Gastrocnemius medialis (tissue), 4 donors: Measurements from ENCODE around the gene CEP290. TPM values are rescaled to one million over a fixed set of nuclear protein-coding genes. Genes with fewer than 3 reads are reported as not detected.

Experiments
- ATAC-seq, 2 donors: fragments of 150-250 bp; one replicate each; pipeline ENCODE4 v1.9.1; 2016
- DNase-seq, 2 donors: peaks; one replicate each; pipeline ENCODE4 v3.0.0-alpha.2; 2019
- H3K27ac ChIP-seq, 4 donors: fragments of 200-600 bp; sonication (generic); 1 replicate in 1 of 4; 2 replicates in 3 of 4; pipeline ENCODE4 v1.5.1; 2016 to 2018; ENCODE audit warnings: mild to moderate bottlenecking in 2 of 4, moderate library complexity in 1 of 4
- H3K27me3 ChIP-seq, 3 donors: fragments of 200-600 bp; sonication (generic) in 2 of 3; 1 replicate in 1 of 3; 2 replicates in 2 of 3; pipeline versions ENCODE4 v1.5.1 to v1.6.0; 2016 to 2019; ENCODE audit warnings: mild to moderate bottlenecking in 1 of 3, moderate library complexity in 1 of 3
- H3K36me3 ChIP-seq, 2 donors: fragments of 200-600 bp; sonication (generic) in 1 of 2; one replicate each; pipeline ENCODE4 v1.5.1; 2017 to 2018
- H3K4me1 ChIP-seq, 2 donors: fragments of 200-600 bp; sonication (generic) in 1 of 2; one replicate each; pipeline ENCODE4 v1.5.1; 2016 to 2017; ENCODE audit warnings: mild to moderate bottlenecking in 2 of 2
- H3K4me3 ChIP-seq, 4 donors: fragments of 200-600 bp; sonication (generic) in 3 of 4; 1 replicate in 1 of 4; 2 replicates in 3 of 4; pipeline ENCODE4 v1.5.1; 2016 to 2019; ENCODE audit warnings: mild to moderate bottlenecking in 2 of 4
- H3K9me3 ChIP-seq, 3 donors: fragments of 200-600 bp; sonication (generic) in 2 of 3; 1 replicate in 1 of 3; 2 replicates in 2 of 3; pipeline ENCODE4 v1.5.1; 2016 to 2019
- CTCF ChIP-seq, 5 experiments: fragments of 450-650 bp in 3 of 5; fragments of 200-600 bp in 2 of 5; sonication (generic) in 2 of 5; IDR thresholded peaks in 4 of 5; conservative IDR thresholded peaks in 1 of 5; 1 replicate in 4 of 5; 2 replicates in 1 of 5; pipeline ENCODE4 v1.5.1; 2016 to 2019; ENCODE audit warnings: antibody characterized with exemption in 5 of 5, mild to moderate bottlenecking in 3 of 5, moderate library complexity in 3 of 5
- POLR2A ChIP-seq, 2 donors: fragments of 450-650 bp; IDR thresholded peaks; one replicate each; pipeline ENCODE4 v1.6.1; 2017; ENCODE audit warnings: antibody characterized with exemption in 2 of 2, mild to moderate bottlenecking in 2 of 2, moderate library complexity in 2 of 2
- in situ Hi-C, 4 donors: fragments of 200-750 bp; cut with MboI; loops; one replicate each; pipeline versions ENCODE4 v1.15.0 to v1.8.0; 2017; ENCODE audit warnings: low sequenced_read_pairs in 4 of 4
- intact Hi-C: fragments of 100-400 bp; cut with DNase I; formaldehyde crosslinking; loops from one replicate; pipeline ENCODE4 v1.15.1; 2023; ENCODE audit warnings: low total_unique reads
- total RNA-seq, 4 donors: library from RNA; depleted of rRNA; stranded (reverse); fragments of >200 nt; gene quantifications; one replicate each; pipeline versions ENCODE4 v1.1.0 to v1.2.3, GENCODE V29; 2016

Gene CEP290
- total RNA-seq, 4 donors from 2014 or later: 2.5 to 9.4 (median 5.0) TPM

GRCh38 chr12:88179436-88180014, 37.6 kb upstream of the CEP290 start:
- Histone ChIP-seq H3K36me3 (peaks cover 0 to 58% of the 10 kb centered on the region in 2 donors), H3K4me1 (no peaks in the 10 kb centered on the region), H3K4me3 (no peak overlapping the region), H3K27ac (no peak overlapping the region), H3K9me3 (no peaks in the 10 kb centered on the region), H3K27me3 (no peaks in the 10 kb centered on the region)
- DNase-seq (no peak), ATAC-seq (no peak)
- in situ Hi-C loops: no loop called here
- TF ChIP-seq POLR2A (IDR thresholded peaks at IDR 0.05): no peak
- no peak for TF ChIP-seq CTCF (IDR thresholded peaks at IDR 0.05 in 4 of 5, conservative IDR thresholded peaks at IDR 0.05 in 1 of 5)
- intact Hi-C loops: no loop called here

- Histone ChIP-seq H3K9me3 (no peaks in the 10 kb centered on the region), H3K27ac (no peak overlapping the region), H3K4me1 (no peaks in the 10 kb centered on the region), H3K4me3 (no peak overlapping the region), H3K27me3 (no peaks in the 10 kb centered on the region), H3K36me3 (peaks cover 0 to 53% of the 10 kb centered on the region in 2 donors)
- no peak for ATAC-seq
- no peak for DNase-seq
- TF ChIP-seq POLR2A (IDR thresholded peaks at IDR 0.05): no peak
- no peak for TF ChIP-seq CTCF (IDR thresholded peaks at IDR 0.05 in 4 of 5, conservative IDR thresholded peaks at IDR 0.05 in 1 of 5)
- in situ Hi-C loops (no loop called here), intact Hi-C loops (no loop called here)
Measured at GRCh38 chr12:88175544-88175943, 33.7 kb upstream of the CEP290 start.

GRCh38 chr12:88172844-88173407, 31.0 kb upstream of the CEP290 start:
- H3K27ac ChIP-seq: no peak overlapping the region
- no peaks in the 10 kb centered on the region for H3K4me1 ChIP-seq
- in situ Hi-C loops (loop anchor here in 1 of 4 donors (25.0 kb wide), 1 partner anchor 814 kb away; no protein-coding TSS in a partner anchor), intact Hi-C loops (no loop called here)
- TF ChIP-seq CTCF (IDR thresholded peaks at IDR 0.05 in 4 of 5, conservative IDR thresholded peaks at IDR 0.05 in 1 of 5) (no peak), POLR2A (IDR thresholded peaks at IDR 0.05) (no peak)
- H3K36me3 ChIP-seq: peaks cover 0 to 38% of the 10 kb centered on the region in 2 donors
- H3K4me3 ChIP-seq: no peak overlapping the region
- ATAC-seq: no peak
- DNase-seq: no peak
- no peaks in the 10 kb centered on the region for H3K9me3 ChIP-seq
- no peaks in the 10 kb centered on the region for H3K27me3 ChIP-seq

GRCh38 chr12:88167384-88167783, 25.5 kb upstream of the CEP290 start:
- H3K9me3 ChIP-seq: no peaks in the 10 kb centered on the region
- in situ Hi-C loops (loop anchor here in 1 of 4 donors (25.0 kb wide), 1 partner anchor 820 kb away; no protein-coding TSS in a partner anchor), intact Hi-C loops (no loop called here)
- no peaks in the 10 kb centered on the region for H3K4me1 ChIP-seq
- no peak overlapping the region for H3K27ac ChIP-seq
- H3K27me3 ChIP-seq: no peaks in the 10 kb centered on the region
- peaks cover 0 to 30% of the 10 kb centered on the region in 2 donors for H3K36me3 ChIP-seq
- no peak for ATAC-seq
- no peak for DNase-seq
- no peak overlapping the region for H3K4me3 ChIP-seq
- TF ChIP-seq POLR2A (IDR thresholded peaks at IDR 0.05) (no peak), CTCF (IDR thresholded peaks at IDR 0.05 in 4 of 5, conservative IDR thresholded peaks at IDR 0.05 in 1 of 5) (no peak)
